Trophoblast cell (in vitro differentiated cells and primary cell): Measurements from ENCODE around the gene GPR4.
A peak's percentile ranks its signal among the peaks of the same experiment; 100 is the strongest.

ENCODE experiments used
- DNase-seq, 2 donors: peaks; one replicate each; pipeline ENCODE4 v3.0.0-alpha.2; 2016
- H2AFZ ChIP-seq: 2 replicates; pipeline ENCODE4 v1.6.1; 2013; ENCODE audit warnings: low read length, moderate library complexity, mild to moderate bottlenecking; ENCODE audit not compliant: insufficient read depth, poor library complexity
- H2AK5ac ChIP-seq: 2 replicates; pipeline ENCODE4 v1.6.1; 2013; ENCODE audit warnings: mild to moderate bottlenecking, low read length
- H2BK120ac ChIP-seq: 2 replicates; pipeline ENCODE4 v1.6.1; 2013; ENCODE audit warnings: low read length, mild to moderate bottlenecking, moderate library complexity; ENCODE audit not compliant: insufficient read depth, poor library complexity
- H2BK12ac ChIP-seq: 2 replicates; pipeline ENCODE4 v1.6.1; 2013; ENCODE audit warnings: mild to moderate bottlenecking, low read length, moderate library complexity
- H2BK5ac ChIP-seq: 2 replicates; pipeline ENCODE4 v1.6.1; 2013; ENCODE audit warnings: low read length, low read depth, moderate library complexity, mild to moderate bottlenecking; ENCODE audit not compliant: poor library complexity
- H3K14ac ChIP-seq: 2 replicates; pipeline ENCODE4 v1.6.1; 2013; ENCODE audit warnings: mild to moderate bottlenecking, low read length
- H3K18ac ChIP-seq: 2 replicates; pipeline ENCODE4 v1.6.1; 2013; ENCODE audit warnings: mild to moderate bottlenecking, low read length
- H3K23ac ChIP-seq: 2 replicates; pipeline ENCODE4 v1.6.1; 2013; ENCODE audit warnings: low read length
- H3K27ac ChIP-seq: 2 replicates; pipeline ENCODE4 v1.5.1; 2013; ENCODE audit warnings: low read depth, mild to moderate bottlenecking, inconsistent platforms, low read length, moderate library complexity
- H3K27me3 ChIP-seq: 2 replicates; pipeline ENCODE4 v1.6.1; 2013; ENCODE audit warnings: inconsistent platforms, mild to moderate bottlenecking, low read length, moderate library complexity; ENCODE audit not compliant: insufficient read depth
- H3K36me3 ChIP-seq, 2 experiments: 1 replicate in 1 of 2; 2 replicates in 1 of 2; pipeline ENCODE4 v1.6.1; 2013; ENCODE audit warnings: low read length in 2 of 2, mild to moderate bottlenecking in 2 of 2, moderate library complexity in 1 of 2; ENCODE audit not compliant: insufficient read depth in 2 of 2, control insufficient read depth in 1 of 2
- H3K4ac ChIP-seq: 2 replicates; pipeline ENCODE4 v1.6.1; 2013; ENCODE audit warnings: low read depth, mild to moderate bottlenecking, low read length, moderate library complexity
- H3K4me1 ChIP-seq, 2 experiments: 1 replicate in 1 of 2; 2 replicates in 1 of 2; pipeline ENCODE4 v1.6.1; 2013; ENCODE audit warnings: low read length in 2 of 2, mild to moderate bottlenecking in 2 of 2, moderate library complexity in 1 of 2; ENCODE audit not compliant: insufficient read depth in 2 of 2, control insufficient read depth in 1 of 2
- H3K4me2 ChIP-seq: 2 replicates; pipeline ENCODE4 v1.6.1; 2013; ENCODE audit warnings: inconsistent platforms, mild to moderate bottlenecking, low read length, moderate library complexity
- H3K4me3 ChIP-seq: 2 replicates; pipeline ENCODE4 v1.5.1; 2013; ENCODE audit warnings: mild to moderate bottlenecking, low read depth, low read length, inconsistent platforms
- H3K79me1 ChIP-seq: one replicate; pipeline ENCODE4 v1.6.1; 2013; ENCODE audit warnings: low read length
- H3K79me2 ChIP-seq: 2 replicates; pipeline ENCODE4 v1.6.1; 2013; ENCODE audit warnings: low read length, mild to moderate bottlenecking; ENCODE audit not compliant: control insufficient read depth, insufficient read depth, poor library complexity
- H3K9ac ChIP-seq: 2 replicates; pipeline ENCODE4 v1.6.1; 2013; ENCODE audit warnings: mild to moderate bottlenecking, low read length
- H3K9me3 ChIP-seq: 2 replicates; pipeline ENCODE4 v1.6.1; 2013; ENCODE audit warnings: low read depth, mild to moderate bottlenecking, control low read depth, inconsistent platforms, low read length; ENCODE audit not compliant: insufficient read depth
- H4K12ac ChIP-seq: 2 replicates; pipeline ENCODE4 v1.6.1; 2013; ENCODE audit warnings: low read depth, mild to moderate bottlenecking, low read length, moderate library complexity
- H4K8ac ChIP-seq: 2 replicates; pipeline ENCODE4 v1.6.1; 2013; ENCODE audit warnings: low read depth, mild to moderate bottlenecking, low read length, moderate library complexity
- H4K91ac ChIP-seq: one replicate; pipeline ENCODE4 v1.6.1; 2013; ENCODE audit warnings: low read depth, mild to moderate bottlenecking, low read length, moderate library complexity
- WGBS: extraction: QIAGEN DNeasy Blood & Tissue Kit; methylation state at CpG from one replicate; pipeline ENCODE4 v1.1.7; 2013; ENCODE audit warnings: missing lambda C conversion rate; ENCODE audit not compliant: insufficient read length, insufficient coverage; ENCODE audit errors: extremely low coverage; 5-methylcytosine and 5-hydroxymethylcytosine counted together

The GPR4 gene

GRCh38 chr19:45600340-45600885 lies 1.6 kb downstream of the GPR4 start:
- H3K27ac ChIP-seq: no peak overlapping the region
- no peak overlapping the region for H3K4ac ChIP-seq
- H4K8ac ChIP-seq: no peak overlapping the region
- no peaks in the 10 kb centered on the region for H3K79me2 ChIP-seq
- no peaks in the 10 kb centered on the region for H3K4me1 ChIP-seq
- H4K91ac ChIP-seq: no peak overlapping the region
- no peak overlapping the region for H2AFZ ChIP-seq
- no peak overlapping the region for H2AK5ac ChIP-seq
- H3K9ac ChIP-seq: no peak overlapping the region
- no peak overlapping the region for H3K18ac ChIP-seq
- no peak overlapping the region for H2BK5ac ChIP-seq
- H2BK12ac ChIP-seq: no peak overlapping the region
- no peak overlapping the region for H3K4me2 ChIP-seq
- no peak overlapping the region for H4K12ac ChIP-seq
- H3K4me3 ChIP-seq: no peak overlapping the region
- H3K36me3 ChIP-seq: no peaks in the 10 kb centered on the region
- no peaks in the 10 kb centered on the region for H3K79me1 ChIP-seq
- no peak overlapping the region for H2BK120ac ChIP-seq
- peaks cover 54% of the 10 kb centered on the region for H3K27me3 ChIP-seq
- no CpG with 5 or more reads among the region's 5 CpGs for WGBS
- H3K14ac ChIP-seq: no peak overlapping the region
- H3K23ac ChIP-seq: no peak overlapping the region
- peaks cover 2% of the 10 kb centered on the region for H3K9me3 ChIP-seq
- no peak for DNase-seq

GRCh38 chr19:45599286-45599685 lies 2.7 kb downstream of the GPR4 start:
- H3K23ac ChIP-seq: no peak overlapping the region
- no CpG with 5 or more reads among the region's 13 CpGs for WGBS
- H3K4me3 ChIP-seq: no peak overlapping the region
- H4K8ac ChIP-seq: no peak overlapping the region
- H3K27ac ChIP-seq: no peak overlapping the region
- no peak overlapping the region for H3K9ac ChIP-seq
- no peak overlapping the region for H2AK5ac ChIP-seq
- no peak overlapping the region for H2BK12ac ChIP-seq
- no peak overlapping the region for H2AFZ ChIP-seq
- no peaks in the 10 kb centered on the region for H3K79me1 ChIP-seq
- no peaks in the 10 kb centered on the region for H3K4me1 ChIP-seq
- no peaks in the 10 kb centered on the region for H3K36me3 ChIP-seq
- H4K91ac ChIP-seq: no peak overlapping the region
- no peak overlapping the region for H2BK5ac ChIP-seq
- no peak overlapping the region for H2BK120ac ChIP-seq
- no peaks in the 10 kb centered on the region for H3K79me2 ChIP-seq
- peaks cover 2% of the 10 kb centered on the region for H3K9me3 ChIP-seq
- H3K4ac ChIP-seq: no peak overlapping the region
- H3K18ac ChIP-seq: no peak overlapping the region
- H3K27me3 ChIP-seq: peaks cover 54% of the 10 kb centered on the region
- no peak for DNase-seq
- no peak overlapping the region for H3K4me2 ChIP-seq
- H3K14ac ChIP-seq: no peak overlapping the region
- H4K12ac ChIP-seq: no peak overlapping the region

- Histone ChIP-seq H2AFZ (no peak overlapping the region), H2AK5ac (no peak overlapping the region), H3K4ac (no peak overlapping the region), H3K27ac (no peak overlapping the region), H4K12ac (no peak overlapping the region), H3K9ac (no peak overlapping the region), H2BK5ac (no peak overlapping the region), H3K27me3 (peaks cover 54% of the 10 kb centered on the region), H3K18ac (no peak overlapping the region), H2BK120ac (no peak overlapping the region), H3K79me1 (no peaks in the 10 kb centered on the region), H3K14ac (no peak overlapping the region), H3K9me3 (peaks cover 2% of the 10 kb centered on the region), H4K8ac (no peak overlapping the region), H3K4me1 (no peaks in the 10 kb centered on the region), H3K79me2 (no peaks in the 10 kb centered on the region), H2BK12ac (no peak overlapping the region), H3K4me3 (no peak overlapping the region), H3K36me3 (no peaks in the 10 kb centered on the region), H3K4me2 (no peak overlapping the region), H3K23ac (no peak overlapping the region), H4K91ac (no peak overlapping the region)
- no peak for DNase-seq
- WGBS: no CpG with 5 or more reads among the region's 22 CpGs
Measured at GRCh38 chr19:45598267-45599001, 3.6 kb downstream of the GPR4 start.

- Histone ChIP-seq H3K79me2 (no peaks in the 10 kb centered on the region), H3K9ac (peak overlapping the region; percentile 30), H3K79me1 (no peaks in the 10 kb centered on the region), H3K23ac (no peak overlapping the region), H2BK12ac (no peak overlapping the region), H3K27me3 (peaks cover 51% of the 10 kb centered on the region), H2BK5ac (no peak overlapping the region), H4K91ac (no peak overlapping the region), H2AFZ (no peak overlapping the region), H3K4me2 (no peak overlapping the region), H3K4me1 (no peaks in the 10 kb centered on the region), H4K12ac (no peak overlapping the region), H4K8ac (no peak overlapping the region), H3K18ac (no peak overlapping the region), H3K27ac (no peak overlapping the region), H3K4me3 (no peak overlapping the region), H3K9me3 (peaks cover 2% of the 10 kb centered on the region), H3K14ac (no peak overlapping the region), H2BK120ac (no peak overlapping the region), H3K36me3 (no peaks in the 10 kb centered on the region), H3K4ac (no peak overlapping the region), H2AK5ac (no peak overlapping the region)
- WGBS: no CpG with 5 or more reads among the region's 5 CpGs
- DNase-seq: no peak
Measured at GRCh38 chr19:45597425-45598111, 4.4 kb downstream of the GPR4 start.
